Panc1 (cell line): ENCODE results near the gene TMEM174. TPM values are rescaled to one million over a fixed set of nuclear protein-coding genes. Genes with fewer than 3 reads are reported as not detected.

ENCODE experiments used
- ATAC-seq: fragments of 200-7000 bp; cut with Tn5 transposase; 2 replicates; pipeline ENCODE4 v1.9.1; 2020; ENCODE audit warnings: mild to moderate bottlenecking, moderate library complexity
- BruUV-seq: library from RNA; stranded (reverse); fragments of 400-500 nt; replicated peaks from 2 replicates; lab custom pipeline; 2021; lab: Mats Ljungman, UMichigan
- CTCF ChIA-PET: fragments of 300-600 bp; sonication (Branson Sonifier 250); formaldehyde crosslinking; loops from one replicate; lab custom pipeline; 2022; ENCODE audit warnings: antibody characterized with exemption; lab: Charles Lee
- POLR2A ChIA-PET: fragments of 300-600 bp; sonication (Branson Sonifier 250); formaldehyde crosslinking; loops from one replicate; lab custom pipeline; 2022; ENCODE audit warnings: antibody characterized with exemption; lab: Charles Lee
- DNase-seq: peaks from one replicate; pipeline ENCODE4 v3.0.0-alpha.2; 2010; ENCODE audit warnings: low read depth, low spot score
- H3K27ac ChIP-seq: 2 replicates; pipeline ENCODE4 v1.5.1; 2011; ENCODE audit warnings: mild to moderate bottlenecking, low read length, inconsistent platforms
- H3K27me3 ChIP-seq: fragments of 200-500 bp; sonication (Bioruptor generic); 2 replicates; pipeline ENCODE4 v1.6.0; 2014; ENCODE audit warnings: low read length, inconsistent platforms; ENCODE audit not compliant: control insufficient read depth, insufficient read depth
- H3K36me3 ChIP-seq: fragments of 200-500 bp; sonication (Bioruptor generic); 2 replicates; pipeline ENCODE4 v1.5.1; 2014; ENCODE audit warnings: inconsistent platforms, mild to moderate bottlenecking, low read length, moderate library complexity; ENCODE audit not compliant: control insufficient read depth, insufficient read depth
- H3K4me1 ChIP-seq: 2 replicates; pipeline ENCODE4 v1.5.1; 2011; ENCODE audit warnings: inconsistent platforms, mild to moderate bottlenecking, low read length, moderate library complexity; ENCODE audit not compliant: control insufficient read depth, insufficient read depth
- H3K4me3 ChIP-seq, 2 experiments: 2 replicates each; pipeline ENCODE4 v1.5.1; 2011 to 2012; ENCODE audit warnings: low read depth in 2 of 2, low read length in 2 of 2, mild to moderate bottlenecking in 2 of 2, inconsistent platforms in 1 of 2, moderate library complexity in 1 of 2
- H3K9me3 ChIP-seq: fragments of 200-500 bp; sonication (Bioruptor generic); 2 replicates; pipeline ENCODE4 v1.5.1; 2014; ENCODE audit warnings: low read depth, mild to moderate bottlenecking, inconsistent platforms, low read length, moderate library complexity; ENCODE audit not compliant: control insufficient read depth, insufficient read depth
- CTCF ChIP-seq: fragments of 450-650 bp; IDR thresholded peaks from 2 replicates; pipeline ENCODE4 v1.5.1; 2017; ENCODE audit warnings: mild to moderate bottlenecking
- POLR2AphosphoS5 ChIP-seq: IDR thresholded peaks from 2 replicates; pipeline ENCODE4 v1.6.1; 2012; ENCODE audit warnings: mild to moderate bottlenecking, low read depth, low read length, moderate library complexity
- REST ChIP-seq, 2 experiments: IDR thresholded peaks; 2 replicates each; pipeline ENCODE4 v1.6.1; 2011 to 2012; ENCODE audit warnings: low read depth in 2 of 2, control low read depth in 1 of 2, low read length in 1 of 2, mild to moderate bottlenecking in 1 of 2, moderate library complexity in 1 of 2; ENCODE audit not compliant: insufficient read depth in 1 of 2
- SIN3A ChIP-seq: IDR thresholded peaks from 2 replicates; pipeline ENCODE4 v1.6.1; 2012; ENCODE audit warnings: low read depth, mild to moderate bottlenecking, low read length, moderate library complexity, borderline replicate concordance; ENCODE audit not compliant: insufficient read depth
- TCF7L2 ChIP-seq: IDR thresholded peaks from 2 replicates; pipeline ENCODE4 v1.6.1; 2011; ENCODE audit warnings: mild to moderate bottlenecking, low read depth, low read length, inconsistent platforms
- in situ Hi-C: cut with HindIII; loops from 2 replicates; pipeline ENCODE4 v1.10.0; 2016; ENCODE audit warnings: low sequenced_read_pairs, low pct_unique_long_range_greater_than_20kb
- intact Hi-C: fragments of 100-400 bp; cut with micrococcal nuclease; formaldehyde crosslinking; loops from one replicate; pipeline ENCODE4 v1.10.0; 2022; ENCODE audit not compliant: unreplicated experiment
- total RNA-seq: library from RNA; stranded (reverse); gene quantifications from one replicate; pipeline ENCODE4 v1.2.1, GENCODE V29; 2021; ENCODE audit not compliant: unreplicated experiment

TMEM174 gene
- total RNA-seq, 1 experiment from 2014 or later, result not detected

- ChIA-PET CTCF (no interaction called here), POLR2A (no interaction called here)
- Histone ChIP-seq H3K27me3 (no peaks in the 10 kb centered on the region), H3K4me3 (no peak overlapping the region), H3K27ac (no peak overlapping the region), H3K36me3 (no peaks in the 10 kb centered on the region), H3K4me1 (no peaks in the 10 kb centered on the region), H3K9me3 (no peaks in the 10 kb centered on the region)
- TF ChIP-seq POLR2AphosphoS5 (no peak), TCF7L2 (no peak), SIN3A (no peak), REST (IDR thresholded peaks at IDR 0.05; ENCODE audit: insufficient read depth in 1 of 2, low read depth in 2 of 2, low read length in 1 of 2) (no peak), CTCF (no peak)
- DNase-seq, result no peak
- in situ Hi-C loops, result no loop called here
- no TSS peak for BruUV-seq
- 0 out of 2 replicates have a peak, but pooled peaks have one; percentile 51 for ATAC-seq
- intact Hi-C loops, result no loop called here
These were observed 21.1 kb upstream of the TMEM174 start for GRCh38 chr5:73151766-73152410.

- no peaks in the 10 kb centered on the region for H3K27me3 ChIP-seq
- H3K27ac ChIP-seq, result no peak overlapping the region
- ATAC-seq (no peak), DNase-seq (no peak)
- TF ChIP-seq CTCF (peak; percentile 27), SIN3A (no peak), TCF7L2 (no peak), POLR2AphosphoS5 (no peak), REST (IDR thresholded peaks at IDR 0.05; ENCODE audit: insufficient read depth in 1 of 2, low read depth in 2 of 2, low read length in 1 of 2) (no peak)
- no peak overlapping the region for H3K4me3 ChIP-seq
- CTCF ChIA-PET, result interaction anchor here (0.6 kb wide), 1 partner anchor 63 kb away, joined by 3 read pairs; no protein-coding TSS in a partner anchor
- H3K36me3 ChIP-seq, result no peaks in the 10 kb centered on the region
- intact Hi-C loops (no loop called here), in situ Hi-C loops (no loop called here)
- H3K9me3 ChIP-seq, result no peaks in the 10 kb centered on the region
- no TSS peak for BruUV-seq
- POLR2A ChIA-PET, result no interaction called here
- no peaks in the 10 kb centered on the region for H3K4me1 ChIP-seq
These were observed 20.3 kb upstream of the TMEM174 start for GRCh38 chr5:73152411-73153388.
